Liver (tissue), 9 donors: ENCODE results near the gene KLF3. TPM values are rescaled to one million over a fixed set of nuclear protein-coding genes. Genes with fewer than 3 reads are reported as not detected.

Experiments used
- DNase-seq: peaks from one replicate; pipeline ENCODE4 v3.0.0-alpha.2; 2017; ENCODE audit warnings: low spot score
- H3K27ac ChIP-seq, 2 donors: one replicate each; pipeline ENCODE4 v1.7.0; 2013; ENCODE audit warnings: inconsistent platforms in 2 of 2, low read length in 2 of 2, control low read depth in 1 of 2, low read depth in 1 of 2, mild to moderate bottlenecking in 1 of 2
- H3K27me3 ChIP-seq, 4 donors: one replicate each; pipeline versions ENCODE4 v1.6.1 to v1.7.0; 2013; ENCODE audit warnings: low read length in 3 of 4, inconsistent platforms in 1 of 4, mild to moderate bottlenecking in 1 of 4, moderate library complexity in 1 of 4; ENCODE audit not compliant: control insufficient read depth in 4 of 4, insufficient read depth in 4 of 4
- H3K36me3 ChIP-seq, 4 donors: one replicate each; pipeline versions ENCODE4 v1.6.1 to v1.7.0; 2013; ENCODE audit warnings: low read length in 3 of 4, mild to moderate bottlenecking in 3 of 4, low read depth in 1 of 4, moderate library complexity in 1 of 4; ENCODE audit not compliant: control insufficient read depth in 4 of 4, insufficient read depth in 3 of 4
- H3K4me1 ChIP-seq, 4 donors: one replicate each; pipeline versions ENCODE4 v1.6.1 to v1.7.0; 2013; ENCODE audit warnings: low read length in 3 of 4, mild to moderate bottlenecking in 3 of 4, moderate library complexity in 1 of 4; ENCODE audit not compliant: control insufficient read depth in 4 of 4, insufficient read depth in 4 of 4
- H3K4me3 ChIP-seq, 3 donors: one replicate each; pipeline versions ENCODE4 v1.6.1 to v1.7.0; 2013; ENCODE audit warnings: low read length in 3 of 3, control low read depth in 1 of 3, low read depth in 1 of 3, mild to moderate bottlenecking in 1 of 3
- H3K9ac ChIP-seq, 2 donors: one replicate each; pipeline ENCODE4 v1.7.0; 2013; ENCODE audit warnings: low read length in 2 of 2, mild to moderate bottlenecking in 2 of 2, moderate library complexity in 2 of 2, control low read depth in 1 of 2, low read depth in 1 of 2
- H3K9me3 ChIP-seq, 4 donors: one replicate each; pipeline versions ENCODE4 v1.6.1 to v1.7.0; 2013; ENCODE audit warnings: low read length in 3 of 4; ENCODE audit not compliant: control insufficient read depth in 4 of 4
- GABPA ChIP-seq, 2 donors: IDR thresholded peaks in 1 of 2; conservative IDR thresholded peaks in 1 of 2; 2 replicates each; pipeline ENCODE4 v1.6.1; 2016; ENCODE audit warnings: antibody characterized with exemption in 2 of 2, mild to moderate bottlenecking in 1 of 2, moderate library complexity in 1 of 2
- HNF4A ChIP-seq, 2 donors: conservative IDR thresholded peaks; 2 replicates each; pipeline ENCODE4 v1.6.1; 2016; ENCODE audit warnings: antibody characterized with exemption in 2 of 2, mild to moderate bottlenecking in 2 of 2
- HNF4G ChIP-seq: IDR thresholded peaks from 2 replicates; pipeline ENCODE4 v1.6.1; 2016; ENCODE audit warnings: antibody characterized with exemption
- NR2F2 ChIP-seq: IDR thresholded peaks from 2 replicates; pipeline ENCODE4 v1.6.1; 2016; ENCODE audit warnings: antibody characterized with exemption
- RAD21 ChIP-seq, 2 donors: IDR thresholded peaks; 2 replicates each; pipeline ENCODE4 v1.6.1; 2016; ENCODE audit warnings: antibody characterized with exemption in 2 of 2, mild to moderate bottlenecking in 2 of 2
- SP1 ChIP-seq: IDR thresholded peaks from 2 replicates; pipeline ENCODE4 v1.6.1; 2018; ENCODE audit warnings: antibody characterized with exemption, mild to moderate bottlenecking
- YY1 ChIP-seq: IDR thresholded peaks from 2 replicates; pipeline ENCODE4 v1.6.1; 2016; ENCODE audit warnings: antibody characterized with exemption, mild to moderate bottlenecking
- WGBS: extraction: QIAGEN DNeasy Blood & Tissue Kit; methylation state at CpG from one replicate; pipeline ENCODE4 v1.1.7; 2013; 5-methylcytosine and 5-hydroxymethylcytosine counted together
- polyA plus RNA-seq, 2 donors: library from polyadenylated mRNA; stranded (reverse) in 1 of 2; unstranded in 1 of 2; fragments of 200-250 nt in 1 of 2; fragments of >200 nt in 1 of 2; fragmentation: Nextera tagmentation in 1 of 2; extraction: Ambion mirVana in 1 of 2; gene quantifications; one replicate each; pipeline versions ENCODE4 v1.2.1 to v1.2.3, GENCODE V29; 2013 to 2015
- total RNA-seq, 2 donors: library from RNA; depleted of rRNA; stranded (reverse); fragments of >200 nt; gene quantifications; one replicate each; pipeline ENCODE4 v1.2.3, GENCODE V29; 2014
- TF ChIP-seq, protein P1 (sequence below): IDR thresholded peaks from 2 replicates; pipeline ENCODE4 v1.6.1; 2016; ENCODE audit warnings: antibody characterized with exemption
- TF ChIP-seq, protein P2 (sequence below): fragments of 150-350 bp; IDR thresholded peaks from 2 replicates; pipeline ENCODE4 v1.5.1; 2017; ENCODE audit warnings: improper control_type of control experiment, low read depth, low read length; ENCODE audit not compliant: missing input control
- TF ChIP-seq, protein P3 (sequence below): IDR thresholded peaks from 2 replicates; pipeline ENCODE4 v1.6.1; 2016; ENCODE audit warnings: antibody characterized with exemption, mild to moderate bottlenecking
- TF ChIP-seq, protein P4 (sequence below): IDR thresholded peaks from 2 replicates; pipeline ENCODE4 v1.6.1; 2016; ENCODE audit warnings: antibody characterized with exemption
- donor health status: healthy.
- donor health status: healthy.
- donor health status: healthy.
- donor health status: healthy.
- donor health status: healthy.

KLF3 gene
- total and polyA plus RNA-seq, 4 donors: 11.1 to 77.5 (median 21.0) TPM

DNA sequence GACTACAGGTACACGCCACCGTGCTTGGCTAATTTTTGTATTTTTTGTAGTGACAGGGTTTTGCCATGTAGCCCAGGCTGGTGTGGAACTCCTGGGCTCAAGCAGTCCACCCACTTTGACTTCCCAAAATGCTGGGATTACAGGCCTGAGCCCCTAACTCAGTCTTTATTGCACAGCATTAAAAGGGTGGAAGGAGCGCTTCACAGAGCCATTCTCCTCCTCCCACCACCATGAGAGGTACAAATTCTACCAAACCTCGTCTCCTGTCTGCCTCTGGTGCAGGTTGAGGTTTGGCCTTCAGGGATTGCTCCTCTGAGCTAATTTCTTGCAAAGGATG is 66.5 kb downstream of the KLF3 start:
- TF ChIP-seq YY1 (no peak), HNF4G (no peak), HNF4A (conservative IDR thresholded peaks at IDR 0.05) (no peak)
- TF ChIP-seq, protein P1, sequence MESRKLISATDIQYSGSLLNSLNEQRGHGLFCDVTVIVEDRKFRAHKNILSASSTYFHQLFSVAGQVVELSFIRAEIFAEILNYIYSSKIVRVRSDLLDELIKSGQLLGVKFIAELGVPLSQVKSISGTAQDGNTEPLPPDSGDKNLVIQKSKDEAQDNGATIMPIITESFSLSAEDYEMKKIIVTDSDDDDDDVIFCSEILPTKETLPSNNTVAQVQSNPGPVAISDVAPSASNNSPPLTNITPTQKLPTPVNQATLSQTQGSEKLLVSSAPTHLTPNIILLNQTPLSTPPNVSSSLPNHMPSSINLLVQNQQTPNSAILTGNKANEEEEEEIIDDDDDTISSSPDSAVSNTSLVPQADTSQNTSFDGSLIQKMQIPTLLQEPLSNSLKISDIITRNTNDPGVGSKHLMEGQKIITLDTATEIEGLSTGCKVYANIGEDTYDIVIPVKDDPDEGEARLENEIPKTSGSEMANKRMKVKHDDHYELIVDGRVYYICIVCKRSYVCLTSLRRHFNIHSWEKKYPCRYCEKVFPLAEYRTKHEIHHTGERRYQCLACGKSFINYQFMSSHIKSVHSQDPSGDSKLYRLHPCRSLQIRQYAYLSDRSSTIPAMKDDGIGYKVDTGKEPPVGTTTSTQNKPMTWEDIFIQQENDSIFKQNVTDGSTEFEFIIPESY: no peak
- no peaks in the 10 kb centered on the region for H3K9me3 ChIP-seq
- WGBS: 95% methylated on average over 4 of the region's 4 CpGs
- DNase-seq: no peak
- H3K27ac ChIP-seq: no peak overlapping the region
- no peak overlapping the region for H3K9ac ChIP-seq
- no peaks in the 10 kb centered on the region for H3K27me3 ChIP-seq
- no peak overlapping the region for H3K4me3 ChIP-seq
- H3K4me1 ChIP-seq: peaks cover 0 to 7% (median 4%) of the 10 kb centered on the region in 4 donors
- no peaks in the 10 kb centered on the region for H3K36me3 ChIP-seq

DNA sequence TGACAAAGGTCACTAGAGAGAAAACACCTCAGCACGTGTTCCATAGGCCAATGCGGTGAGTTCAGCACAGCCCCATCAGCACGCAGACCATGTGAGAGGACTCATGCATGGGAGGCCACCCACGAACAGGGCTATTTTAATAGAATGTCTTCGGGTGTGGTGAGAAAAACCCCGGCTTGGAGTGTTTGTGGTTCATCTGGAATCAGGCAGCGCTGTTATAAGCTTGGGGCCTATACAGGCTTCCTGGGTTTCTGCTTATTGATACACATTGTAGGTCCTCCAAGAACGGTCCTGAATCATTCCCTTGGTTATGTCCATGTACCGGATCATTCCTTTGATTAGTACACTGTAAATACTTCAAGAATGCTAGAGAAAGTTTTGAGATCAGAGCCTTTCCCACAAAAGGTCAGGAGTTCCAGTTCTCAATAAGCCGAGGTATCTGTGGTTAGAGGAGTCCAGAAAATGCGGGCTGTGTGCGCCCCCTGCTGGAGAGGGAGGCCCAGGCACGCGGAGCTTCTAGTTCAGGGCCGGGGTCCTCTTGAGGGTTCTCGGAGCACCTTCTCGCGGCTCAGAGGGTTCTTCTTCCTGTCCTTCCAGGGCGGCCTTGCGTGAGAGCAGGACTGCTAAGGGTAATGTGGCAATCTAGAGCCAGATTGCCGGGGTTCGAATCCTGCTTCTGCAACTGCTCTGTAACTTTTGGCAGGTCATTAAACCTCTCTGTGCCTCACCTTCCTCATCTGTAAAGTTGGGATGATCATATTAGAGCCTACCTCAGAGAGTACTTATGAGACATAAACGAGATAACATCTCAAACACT is 67.0 kb downstream of the KLF3 start:
- no peaks in the 10 kb centered on the region for H3K27me3 ChIP-seq
- H3K36me3 ChIP-seq: no peaks in the 10 kb centered on the region
- TF ChIP-seq, protein P2, sequence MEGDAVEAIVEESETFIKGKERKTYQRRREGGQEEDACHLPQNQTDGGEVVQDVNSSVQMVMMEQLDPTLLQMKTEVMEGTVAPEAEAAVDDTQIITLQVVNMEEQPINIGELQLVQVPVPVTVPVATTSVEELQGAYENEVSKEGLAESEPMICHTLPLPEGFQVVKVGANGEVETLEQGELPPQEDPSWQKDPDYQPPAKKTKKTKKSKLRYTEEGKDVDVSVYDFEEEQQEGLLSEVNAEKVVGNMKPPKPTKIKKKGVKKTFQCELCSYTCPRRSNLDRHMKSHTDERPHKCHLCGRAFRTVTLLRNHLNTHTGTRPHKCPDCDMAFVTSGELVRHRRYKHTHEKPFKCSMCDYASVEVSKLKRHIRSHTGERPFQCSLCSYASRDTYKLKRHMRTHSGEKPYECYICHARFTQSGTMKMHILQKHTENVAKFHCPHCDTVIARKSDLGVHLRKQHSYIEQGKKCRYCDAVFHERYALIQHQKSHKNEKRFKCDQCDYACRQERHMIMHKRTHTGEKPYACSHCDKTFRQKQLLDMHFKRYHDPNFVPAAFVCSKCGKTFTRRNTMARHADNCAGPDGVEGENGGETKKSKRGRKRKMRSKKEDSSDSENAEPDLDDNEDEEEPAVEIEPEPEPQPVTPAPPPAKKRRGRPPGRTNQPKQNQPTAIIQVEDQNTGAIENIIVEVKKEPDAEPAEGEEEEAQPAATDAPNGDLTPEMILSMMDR: peak; percentile 91
- TF ChIP-seq, protein P3, sequence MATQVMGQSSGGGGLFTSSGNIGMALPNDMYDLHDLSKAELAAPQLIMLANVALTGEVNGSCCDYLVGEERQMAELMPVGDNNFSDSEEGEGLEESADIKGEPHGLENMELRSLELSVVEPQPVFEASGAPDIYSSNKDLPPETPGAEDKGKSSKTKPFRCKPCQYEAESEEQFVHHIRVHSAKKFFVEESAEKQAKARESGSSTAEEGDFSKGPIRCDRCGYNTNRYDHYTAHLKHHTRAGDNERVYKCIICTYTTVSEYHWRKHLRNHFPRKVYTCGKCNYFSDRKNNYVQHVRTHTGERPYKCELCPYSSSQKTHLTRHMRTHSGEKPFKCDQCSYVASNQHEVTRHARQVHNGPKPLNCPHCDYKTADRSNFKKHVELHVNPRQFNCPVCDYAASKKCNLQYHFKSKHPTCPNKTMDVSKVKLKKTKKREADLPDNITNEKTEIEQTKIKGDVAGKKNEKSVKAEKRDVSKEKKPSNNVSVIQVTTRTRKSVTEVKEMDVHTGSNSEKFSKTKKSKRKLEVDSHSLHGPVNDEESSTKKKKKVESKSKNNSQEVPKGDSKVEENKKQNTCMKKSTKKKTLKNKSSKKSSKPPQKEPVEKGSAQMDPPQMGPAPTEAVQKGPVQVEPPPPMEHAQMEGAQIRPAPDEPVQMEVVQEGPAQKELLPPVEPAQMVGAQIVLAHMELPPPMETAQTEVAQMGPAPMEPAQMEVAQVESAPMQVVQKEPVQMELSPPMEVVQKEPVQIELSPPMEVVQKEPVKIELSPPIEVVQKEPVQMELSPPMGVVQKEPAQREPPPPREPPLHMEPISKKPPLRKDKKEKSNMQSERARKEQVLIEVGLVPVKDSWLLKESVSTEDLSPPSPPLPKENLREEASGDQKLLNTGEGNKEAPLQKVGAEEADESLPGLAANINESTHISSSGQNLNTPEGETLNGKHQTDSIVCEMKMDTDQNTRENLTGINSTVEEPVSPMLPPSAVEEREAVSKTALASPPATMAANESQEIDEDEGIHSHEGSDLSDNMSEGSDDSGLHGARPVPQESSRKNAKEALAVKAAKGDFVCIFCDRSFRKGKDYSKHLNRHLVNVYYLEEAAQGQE: no peak
- peak; percentile 98 to 99 for TF ChIP-seq RAD21 (IDR thresholded peaks at IDR 0.05)
- TF ChIP-seq GABPA (IDR thresholded peaks at IDR 0.05 in 1 of 2, conservative IDR thresholded peaks at IDR 0.05 in 1 of 2): no peak
- TF ChIP-seq, protein P4, sequence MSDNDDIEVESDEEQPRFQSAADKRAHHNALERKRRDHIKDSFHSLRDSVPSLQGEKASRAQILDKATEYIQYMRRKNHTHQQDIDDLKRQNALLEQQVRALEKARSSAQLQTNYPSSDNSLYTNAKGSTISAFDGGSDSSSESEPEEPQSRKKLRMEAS: no peak
- TF ChIP-seq SP1: no peak
- peak; percentile 52 for TF ChIP-seq NR2F2
- H3K4me3 ChIP-seq: no peak overlapping the region
- peak; percentile 91 for DNase-seq
- peaks cover 0 to 7% (median 4%) of the 10 kb centered on the region in 4 donors for H3K4me1 ChIP-seq
- 35% methylated on average over 23 of the region's 23 CpGs for WGBS
- H3K9ac ChIP-seq: no peak overlapping the region
- no peak overlapping the region for H3K27ac ChIP-seq
- H3K9me3 ChIP-seq: no peaks in the 10 kb centered on the region
